HL-60 (cell line): ENCODE data around the gene THSD7A.

Experiments used
- GABPA ChIP-seq: IDR thresholded peaks from 2 replicates; pipeline ENCODE4 v1.6.1; 2012; ENCODE audit warnings: low read depth
- POLR2AphosphoS5 ChIP-seq: IDR thresholded peaks from 2 replicates; pipeline ENCODE4 v1.6.1; 2012; ENCODE audit warnings: low read depth
- SPI1 ChIP-seq: IDR thresholded peaks from 2 replicates; pipeline ENCODE4 v1.6.1; 2012; ENCODE audit warnings: low read depth, mild to moderate bottlenecking, borderline replicate concordance
- TF ChIP-seq, protein P1 (sequence below): IDR thresholded peaks from one replicate; pipeline ENCODE4 v1.5.1; 2011; ENCODE audit warnings: low read length, control low read depth, inconsistent platforms; ENCODE audit not compliant: insufficient read depth
- TF ChIP-seq, protein P2 (sequence below): IDR thresholded peaks from 2 replicates; pipeline ENCODE4 v1.6.1; 2012; ENCODE audit warnings: low read depth; ENCODE audit not compliant: insufficient replicate concordance

DNA sequence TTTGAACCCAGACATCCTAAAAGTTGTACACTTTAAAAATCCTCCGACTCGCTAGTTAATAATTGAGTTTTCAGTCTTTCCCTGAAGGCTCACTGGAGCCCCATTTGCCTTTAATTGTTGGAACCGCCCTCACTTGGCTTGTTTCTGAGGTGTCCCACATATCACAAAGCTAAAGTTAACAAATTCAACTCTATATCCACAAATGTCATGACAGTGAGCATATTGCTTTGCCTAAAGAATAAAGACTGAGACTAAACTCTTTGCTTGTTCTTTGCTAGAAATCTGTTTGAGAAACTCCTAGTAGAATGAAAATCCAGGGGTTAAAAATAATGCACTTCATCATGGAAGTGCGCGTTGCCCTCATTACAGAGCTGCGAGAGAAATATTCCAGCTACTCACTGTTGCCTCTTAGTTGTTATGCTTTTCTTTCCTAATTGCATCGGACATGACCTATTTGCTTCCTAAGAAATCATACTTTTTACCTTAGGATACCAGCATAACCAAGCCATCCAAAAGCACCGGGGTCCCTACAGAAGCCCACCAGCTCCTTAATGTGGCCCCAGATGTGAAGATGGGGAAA lies 752 bp downstream of the THSD7A start:
- TF ChIP-seq, protein P1, sequence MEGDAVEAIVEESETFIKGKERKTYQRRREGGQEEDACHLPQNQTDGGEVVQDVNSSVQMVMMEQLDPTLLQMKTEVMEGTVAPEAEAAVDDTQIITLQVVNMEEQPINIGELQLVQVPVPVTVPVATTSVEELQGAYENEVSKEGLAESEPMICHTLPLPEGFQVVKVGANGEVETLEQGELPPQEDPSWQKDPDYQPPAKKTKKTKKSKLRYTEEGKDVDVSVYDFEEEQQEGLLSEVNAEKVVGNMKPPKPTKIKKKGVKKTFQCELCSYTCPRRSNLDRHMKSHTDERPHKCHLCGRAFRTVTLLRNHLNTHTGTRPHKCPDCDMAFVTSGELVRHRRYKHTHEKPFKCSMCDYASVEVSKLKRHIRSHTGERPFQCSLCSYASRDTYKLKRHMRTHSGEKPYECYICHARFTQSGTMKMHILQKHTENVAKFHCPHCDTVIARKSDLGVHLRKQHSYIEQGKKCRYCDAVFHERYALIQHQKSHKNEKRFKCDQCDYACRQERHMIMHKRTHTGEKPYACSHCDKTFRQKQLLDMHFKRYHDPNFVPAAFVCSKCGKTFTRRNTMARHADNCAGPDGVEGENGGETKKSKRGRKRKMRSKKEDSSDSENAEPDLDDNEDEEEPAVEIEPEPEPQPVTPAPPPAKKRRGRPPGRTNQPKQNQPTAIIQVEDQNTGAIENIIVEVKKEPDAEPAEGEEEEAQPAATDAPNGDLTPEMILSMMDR: no peak
- TF ChIP-seq POLR2AphosphoS5 (no peak), GABPA (no peak), SPI1 (no peak)
- TF ChIP-seq, protein P2, sequence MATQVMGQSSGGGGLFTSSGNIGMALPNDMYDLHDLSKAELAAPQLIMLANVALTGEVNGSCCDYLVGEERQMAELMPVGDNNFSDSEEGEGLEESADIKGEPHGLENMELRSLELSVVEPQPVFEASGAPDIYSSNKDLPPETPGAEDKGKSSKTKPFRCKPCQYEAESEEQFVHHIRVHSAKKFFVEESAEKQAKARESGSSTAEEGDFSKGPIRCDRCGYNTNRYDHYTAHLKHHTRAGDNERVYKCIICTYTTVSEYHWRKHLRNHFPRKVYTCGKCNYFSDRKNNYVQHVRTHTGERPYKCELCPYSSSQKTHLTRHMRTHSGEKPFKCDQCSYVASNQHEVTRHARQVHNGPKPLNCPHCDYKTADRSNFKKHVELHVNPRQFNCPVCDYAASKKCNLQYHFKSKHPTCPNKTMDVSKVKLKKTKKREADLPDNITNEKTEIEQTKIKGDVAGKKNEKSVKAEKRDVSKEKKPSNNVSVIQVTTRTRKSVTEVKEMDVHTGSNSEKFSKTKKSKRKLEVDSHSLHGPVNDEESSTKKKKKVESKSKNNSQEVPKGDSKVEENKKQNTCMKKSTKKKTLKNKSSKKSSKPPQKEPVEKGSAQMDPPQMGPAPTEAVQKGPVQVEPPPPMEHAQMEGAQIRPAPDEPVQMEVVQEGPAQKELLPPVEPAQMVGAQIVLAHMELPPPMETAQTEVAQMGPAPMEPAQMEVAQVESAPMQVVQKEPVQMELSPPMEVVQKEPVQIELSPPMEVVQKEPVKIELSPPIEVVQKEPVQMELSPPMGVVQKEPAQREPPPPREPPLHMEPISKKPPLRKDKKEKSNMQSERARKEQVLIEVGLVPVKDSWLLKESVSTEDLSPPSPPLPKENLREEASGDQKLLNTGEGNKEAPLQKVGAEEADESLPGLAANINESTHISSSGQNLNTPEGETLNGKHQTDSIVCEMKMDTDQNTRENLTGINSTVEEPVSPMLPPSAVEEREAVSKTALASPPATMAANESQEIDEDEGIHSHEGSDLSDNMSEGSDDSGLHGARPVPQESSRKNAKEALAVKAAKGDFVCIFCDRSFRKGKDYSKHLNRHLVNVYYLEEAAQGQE: no peak
